Bronchial epithelial cell (primary cell): ENCODE data around the gene SLC38A3. TPM values are rescaled to one million over a fixed set of nuclear protein-coding genes. Genes with fewer than 3 reads are reported as not detected.

Experiments
- DNase-seq: peaks from one replicate; pipeline ENCODE4 v3.0.0-alpha.2; 2010; ENCODE audit warnings: low read depth
- FAIRE-seq: peaks from 2 replicates; lab custom pipeline; 2011; peaks lifted over from hg19 to GRCh38; lab: Jason Lieb, UNC
- H3K27me3 ChIP-seq: 2 replicates; pipeline ENCODE4 v1.5.1; 2011; ENCODE audit warnings: low read length; ENCODE audit not compliant: control insufficient read depth, insufficient read depth
- H3K36me3 ChIP-seq: 2 replicates; pipeline ENCODE4 v1.5.1; 2011; ENCODE audit warnings: low read length; ENCODE audit not compliant: control insufficient read depth, insufficient read depth
- H3K4me3 ChIP-seq: 2 replicates; pipeline ENCODE4 v1.5.1; 2011; ENCODE audit warnings: mild to moderate bottlenecking, low read depth, low read length, control low read depth
- CTCF ChIP-seq: IDR thresholded peaks from 2 replicates; pipeline ENCODE4 v1.5.1; 2011; ENCODE audit warnings: mild to moderate bottlenecking, moderate library complexity, low read length, control low read depth, inconsistent platforms; ENCODE audit not compliant: insufficient read depth, severe bottlenecking
- total RNA-seq: library from RNA; depleted of rRNA; stranded (reverse); fragments of >200 nt; gene quantifications from 2 replicates; pipeline ENCODE4 v1.2.1, GENCODE V29; 2014

SLC38A3 gene
- total RNA-seq, 1 donor from 2014 or later, result not detected

GRCh38 chr3:50164481-50164880, 40.6 kb upstream of the SLC38A3 start:
- DNase-seq, result no peak
- no peak for TF ChIP-seq CTCF
- Histone ChIP-seq H3K4me3 (no peak overlapping the region), H3K36me3 (peaks cover 57% of the 10 kb centered on the region), H3K27me3 (no peaks in the 10 kb centered on the region)
- FAIRE-seq, result peak; percentile 89

- no peak for TF ChIP-seq CTCF
- Histone ChIP-seq H3K36me3 (peaks cover 56% of the 10 kb centered on the region), H3K4me3 (no peak overlapping the region), H3K27me3 (no peaks in the 10 kb centered on the region)
- FAIRE-seq (no peak), DNase-seq (no peak)
These were observed 39.8 kb upstream of the SLC38A3 start for GRCh38 chr3:50164984-50165909.

- Histone ChIP-seq H3K4me3 (no peak overlapping the region), H3K27me3 (no peaks in the 10 kb centered on the region), H3K36me3 (peaks cover 56% of the 10 kb centered on the region)
- no peak for TF ChIP-seq CTCF
- no peak for DNase-seq
- FAIRE-seq, result no peak
These were observed 39.0 kb upstream of the SLC38A3 start for GRCh38 chr3:50165910-50166538.

GRCh38 chr3:50166620-50167019, 38.5 kb upstream of the SLC38A3 start:
- no peak overlapping the region for H3K4me3 ChIP-seq
- H3K27me3 ChIP-seq, result no peaks in the 10 kb centered on the region
- no peak for TF ChIP-seq CTCF
- FAIRE-seq (no peak), DNase-seq (no peak)
- peaks cover 53% of the 10 kb centered on the region for H3K36me3 ChIP-seq

- no peak overlapping the region for H3K4me3 ChIP-seq
- peaks cover 53% of the 10 kb centered on the region for H3K36me3 ChIP-seq
- no peak for TF ChIP-seq CTCF
- no peaks in the 10 kb centered on the region for H3K27me3 ChIP-seq
- no peak for FAIRE-seq
- DNase-seq, result peak; percentile 87
These were observed 37.8 kb upstream of the SLC38A3 start for GRCh38 chr3:50167069-50167840.
